A549 treated with DMSO at 1 μM for 4 hours (cell line): ENCODE results near the gene PIEZO1. TPM values are rescaled to one million over a fixed set of nuclear protein-coding genes. Genes with fewer than 3 reads are reported as not detected.

Experiments used
- total RNA-seq: library from RNA; stranded (reverse); fragments of 200-300 nt; extraction: Qiagen RNA extraction; gene quantifications from 5 replicates; pipeline ENCODE4 v1.2.3, GENCODE V29; 2022; ENCODE audit warnings: low read depth

PIEZO1 gene
- 104 to 153 TPM (median 134 TPM) in 5 replicates for total RNA-seq

GRCh38 chr16:88785106-88785924 is at the start of gene PIEZO1:
Gene PIEZO1 (minus strand): TSS chr16:88785220. CDS start chr16:88784964, 256 bp downstream.

GRCh38 chr16:88811769-88812512 is 26.9 kb upstream of the PIEZO1 start, which contains the start of gene APRT:
Gene APRT (minus strand): TSS chr16:88811928. CDS start chr16:88811899, 29 bp downstream.

DNA sequence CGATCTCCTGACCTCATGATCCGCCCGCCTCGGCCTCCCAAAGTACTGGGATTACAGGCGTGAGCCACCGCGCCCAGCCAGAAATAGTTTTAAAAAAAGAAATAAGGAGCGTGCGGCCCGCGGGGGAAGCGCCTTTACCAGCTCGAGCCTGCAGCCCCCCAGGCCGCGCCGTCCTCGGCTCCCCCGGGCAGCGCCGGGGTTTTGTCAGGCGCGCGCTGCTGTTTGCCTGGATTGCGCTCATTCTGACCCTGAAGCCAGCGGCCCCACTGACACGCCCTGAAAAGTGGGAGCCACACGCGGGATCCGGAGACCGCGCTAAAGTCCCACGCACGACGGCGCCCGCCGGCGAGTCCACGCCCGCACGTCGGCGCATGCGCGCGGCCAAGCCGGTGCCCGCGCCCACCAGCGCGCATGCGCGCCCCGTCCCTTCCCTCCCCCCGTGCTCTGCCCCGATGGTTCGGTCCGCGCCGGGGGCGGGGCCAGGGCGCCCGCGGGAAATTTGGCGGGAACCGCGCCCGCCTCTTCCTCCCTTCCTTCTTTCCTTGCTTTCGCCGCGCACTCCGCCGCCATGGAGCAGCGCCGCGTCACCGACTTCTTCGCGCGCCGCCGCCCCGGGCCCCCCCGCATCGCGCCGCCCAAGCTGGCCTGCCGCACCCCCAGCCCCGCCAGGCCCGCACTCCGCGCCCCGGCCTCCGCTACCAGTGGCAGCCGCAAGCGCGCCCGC is 18.4 kb upstream of the PIEZO1 start, which contains the start of gene CDT1:
CDT1 (plus strand) TSS at position 526 of the 724 bp plus-strand sequence; CDS start at position 569, 43 bp downstream.

GRCh38 chr16:88706229-88706964 is 78.6 kb downstream of the PIEZO1 start, which contains the start of the genes CTU2 and RNF166:
Gene CTU2 (plus strand): TSS chr16:88706503. CDS start chr16:88706531, 28 bp downstream.
Gene RNF166 (minus strand): TSS chr16:88706408. CDS start chr16:88706325, 83 bp downstream.

GRCh38 chr16:88686439-88687253 is 98.4 kb downstream of the PIEZO1 start, which contains the start of gene SNAI3:
Gene SNAI3 (minus strand): TSS chr16:88686507. CDS start chr16:88686406, 101 bp downstream.

Other genes with a start within 250 kb of the PIEZO1 start
- 46.1 to 59.8 TPM (median 53.6 TPM) in 5 replicates for gene ZC3H18, start 214.8 kb downstream of the PIEZO1 start, total RNA-seq
- gene IL17C, start 146.6 kb downstream of the PIEZO1 start, total RNA-seq, result not detected in 5 replicates
- 238 to 286 TPM (median 248 TPM) in 5 replicates for gene CYBA, start 134.2 kb downstream of the PIEZO1 start, total RNA-seq
- gene MVD, start 122.1 kb downstream of the PIEZO1 start, total RNA-seq, result 18.7 to 24.5 TPM (median 21.0 TPM) in 5 replicates
- gene SNAI3, start 98.7 kb downstream of the PIEZO1 start, total RNA-seq, result 0.11 to 0.26 TPM (median 0.15 TPM) in 5 replicates
- 11.0 to 19.8 TPM (median 15.9 TPM) in 5 replicates for gene RNF166, start 78.8 kb downstream of the PIEZO1 start, total RNA-seq
- 25.0 to 34.1 TPM (median 30.1 TPM) in 5 replicates for gene CTU2, start 78.7 kb downstream of the PIEZO1 start, total RNA-seq
- 27.6 to 35.3 TPM (median 30.7 TPM) in 5 replicates for gene CDT1, start 18.6 kb upstream of the PIEZO1 start, total RNA-seq
- gene APRT, start 26.7 kb upstream of the PIEZO1 start, total RNA-seq, result 326 to 419 TPM (median 363 TPM) in 5 replicates
- 37.9 to 49.4 TPM (median 44.9 TPM) in 5 replicates for gene GALNS, start 71.7 kb upstream of the PIEZO1 start, total RNA-seq
- 95.2 to 120 TPM (median 106 TPM) in 5 replicates for gene TRAPPC2L, start 71.9 kb upstream of the PIEZO1 start, total RNA-seq
- not detected in 5 replicates for gene PABPN1L, start 81.4 kb upstream of the PIEZO1 start, total RNA-seq
- 0.18 to 0.57 TPM (median 0.46 TPM) in 5 replicates for gene CBFA2T3, start 192.0 kb upstream of the PIEZO1 start, total RNA-seq